Spleen (tissue), 11 donors: ENCODE measurements around the gene STIM1. TPM values are rescaled to one million over a fixed set of nuclear protein-coding genes. Genes with fewer than 3 reads are reported as not detected.
"Not testable (repeated sequence)": the region's sequence is repeated elsewhere in the genome, so short reads cannot be mapped to it uniquely, and the experiment has no call there.

Experiments
- DNase-seq: peaks from one replicate; pipeline ENCODE4 v3.0.0-alpha.2; 2020
- H3K27ac ChIP-seq, 8 donors: fragments of 200-600 bp; sonication (generic) in 7 of 8; 1 replicate in 4 of 8; 2 replicates in 4 of 8; pipeline versions ENCODE4 v1.5.0 to v1.8.0; 2016 to 2021; ENCODE audit warnings: inconsistent platforms in 4 of 8, mild to moderate bottlenecking in 4 of 8, moderate library complexity in 1 of 8
- H3K27me3 ChIP-seq, 7 donors: fragments of 200-600 bp; sonication (generic) in 6 of 7; replicated peaks in 1 of 7; 1 replicate in 4 of 7; 2 replicates in 3 of 7; pipeline versions ENCODE4 v1.5.0 to v1.8.0; 2016 to 2021; ENCODE audit warnings: inconsistent platforms in 3 of 7, mild to moderate bottlenecking in 1 of 7
- H3K36me3 ChIP-seq, 6 donors: fragments of 200-600 bp; sonication (generic) in 5 of 6; 1 replicate in 4 of 6; 2 replicates in 2 of 6; pipeline versions ENCODE4 v1.5.0 to v1.8.0; 2016 to 2021; ENCODE audit warnings: inconsistent platforms in 2 of 6
- H3K4me1 ChIP-seq, 6 donors: fragments of 200-600 bp; sonication (generic) in 5 of 6; 1 replicate in 3 of 6; 2 replicates in 3 of 6; pipeline versions ENCODE4 v1.5.0 to v1.8.0; 2016 to 2021; ENCODE audit warnings: inconsistent platforms in 3 of 6
- H3K4me3 ChIP-seq, 8 donors: fragments of 200-600 bp; sonication (generic) in 7 of 8; 1 replicate in 4 of 8; 2 replicates in 4 of 8; pipeline versions ENCODE4 v1.5.0 to v1.8.0; 2016 to 2021; ENCODE audit warnings: inconsistent platforms in 4 of 8, mild to moderate bottlenecking in 4 of 8, moderate library complexity in 2 of 8
- H3K9me3 ChIP-seq, 8 donors: fragments of 200-600 bp; sonication (generic) in 7 of 8; 1 replicate in 4 of 8; 2 replicates in 4 of 8; pipeline versions ENCODE4 v1.5.0 to v1.8.0; 2016 to 2021; ENCODE audit warnings: inconsistent platforms in 4 of 8
- POLR2A ChIP-seq, 3 donors: fragments of 450-650 bp; IDR thresholded peaks; one replicate each; pipeline ENCODE4 v1.5.1; 2017; ENCODE audit warnings: antibody characterized with exemption in 3 of 3, mild to moderate bottlenecking in 1 of 3
- POLR2AphosphoS5 ChIP-seq, 3 donors: sonication (generic); formaldehyde crosslinking; IDR thresholded peaks; one replicate each; pipeline ENCODE4 v1.5.1; 2017; ENCODE audit warnings: antibody characterized with exemption in 3 of 3
- WGBS, 5 donors: extraction: QIAGEN DNeasy Blood & Tissue Kit in 3 of 5; methylation state at CpG; one replicate each; pipeline versions ENCODE4 v1.1.5 to v1.1.7; 2013 to 2018; 5-methylcytosine and 5-hydroxymethylcytosine counted together
- intact Hi-C: fragments of 100-400 bp; cut with DNase I; formaldehyde crosslinking; loops from one replicate; pipeline ENCODE4 v1.15.0; 2023; ENCODE audit warnings: low total_unique reads
- polyA plus RNA-seq, 3 donors: library from polyadenylated mRNA; stranded (reverse); fragments of 200-250 nt; gene quantifications; one replicate each; pipeline ENCODE4 v1.2.1, GENCODE V29; 2013
- total RNA-seq, 7 donors: library from RNA; depleted of rRNA in 3 of 7; stranded (reverse); fragments of >200 nt in 3 of 7; fragmentation: NEBNext Ultra II Directional in 4 of 7; extraction: Animal tissue kit (Norgen Biotek cat#: 25700) in 4 of 7; gene quantifications; one replicate each; pipeline versions ENCODE4 v1.1.0 to v1.2.1, GENCODE V29; 2016 to 2021
- TF ChIP-seq, protein P1 (sequence below), 11 experiments: fragments of 200-600 bp in 7 of 11; fragments of 450-650 bp in 4 of 11; sonication (generic) in 4 of 11; IDR thresholded peaks in 8 of 11; conservative IDR thresholded peaks in 3 of 11; 1 replicate in 7 of 11; 2 replicates in 4 of 11; pipeline versions ENCODE4 v1.4.0 to v1.8.0; 2016 to 2021; ENCODE audit warnings: antibody characterized with exemption in 11 of 11, inconsistent platforms in 4 of 11, mild to moderate bottlenecking in 1 of 11
- donor health status: healthy with polysubstance abuse.
- donor health status: DM: no; HTN: no; CAD: no; lungs with moderate emphysema.
- donor health status: DM: no; HTN: no; CAD: no.
- donor health status: Bipolar disorder and iron deficiency.
- donor health status: healthy.
- donor health status: DM: no; HTN: no; CAD: no.
- donor health status: DM: yes; HTN: yes; CAD: no.

The STIM1 gene
- total and polyA plus RNA-seq, 10 donors: 13.0 to 85.2 (median 58.0) TPM

DNA sequence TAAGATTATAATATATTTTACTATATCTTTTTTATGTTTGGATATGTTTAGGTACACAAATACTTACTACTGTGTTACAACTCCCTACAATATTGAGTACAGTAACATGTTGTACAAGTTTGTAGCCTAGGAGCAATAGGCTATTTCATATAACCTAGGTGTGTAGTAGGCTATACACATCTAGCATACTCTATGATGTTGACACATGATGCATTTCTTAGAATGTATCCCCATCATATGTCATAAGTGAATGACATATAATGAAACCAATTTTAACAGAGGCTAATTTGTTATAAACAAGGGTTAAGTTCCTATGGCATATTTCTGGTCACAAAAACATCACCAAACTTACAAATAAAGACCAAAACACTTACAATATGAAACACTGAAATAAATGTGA is 152.7 kb downstream of the STIM1 start:
- Histone ChIP-seq H3K27ac (no peak overlapping the region), H3K9me3 (no peaks in the 10 kb centered on the region), H3K4me1 (peaks cover 0 to 26% (median 2%) of the 10 kb centered on the region in 6 donors), H3K36me3 (no peaks in the 10 kb centered on the region), H3K27me3 (no peaks in the 10 kb centered on the region), H3K4me3 (no peak overlapping the region)
- no peak for DNase-seq
- intact Hi-C loops: no loop called here
- TF ChIP-seq POLR2A (IDR thresholded peaks at IDR 0.05) (no peak), POLR2AphosphoS5 (IDR thresholded peaks at IDR 0.05) (no peak)
- TF ChIP-seq, protein P1, sequence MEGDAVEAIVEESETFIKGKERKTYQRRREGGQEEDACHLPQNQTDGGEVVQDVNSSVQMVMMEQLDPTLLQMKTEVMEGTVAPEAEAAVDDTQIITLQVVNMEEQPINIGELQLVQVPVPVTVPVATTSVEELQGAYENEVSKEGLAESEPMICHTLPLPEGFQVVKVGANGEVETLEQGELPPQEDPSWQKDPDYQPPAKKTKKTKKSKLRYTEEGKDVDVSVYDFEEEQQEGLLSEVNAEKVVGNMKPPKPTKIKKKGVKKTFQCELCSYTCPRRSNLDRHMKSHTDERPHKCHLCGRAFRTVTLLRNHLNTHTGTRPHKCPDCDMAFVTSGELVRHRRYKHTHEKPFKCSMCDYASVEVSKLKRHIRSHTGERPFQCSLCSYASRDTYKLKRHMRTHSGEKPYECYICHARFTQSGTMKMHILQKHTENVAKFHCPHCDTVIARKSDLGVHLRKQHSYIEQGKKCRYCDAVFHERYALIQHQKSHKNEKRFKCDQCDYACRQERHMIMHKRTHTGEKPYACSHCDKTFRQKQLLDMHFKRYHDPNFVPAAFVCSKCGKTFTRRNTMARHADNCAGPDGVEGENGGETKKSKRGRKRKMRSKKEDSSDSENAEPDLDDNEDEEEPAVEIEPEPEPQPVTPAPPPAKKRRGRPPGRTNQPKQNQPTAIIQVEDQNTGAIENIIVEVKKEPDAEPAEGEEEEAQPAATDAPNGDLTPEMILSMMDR (IDR thresholded peaks at IDR 0.05 in 8 of 11, conservative IDR thresholded peaks at IDR 0.05 in 3 of 11): no peak

DNA sequence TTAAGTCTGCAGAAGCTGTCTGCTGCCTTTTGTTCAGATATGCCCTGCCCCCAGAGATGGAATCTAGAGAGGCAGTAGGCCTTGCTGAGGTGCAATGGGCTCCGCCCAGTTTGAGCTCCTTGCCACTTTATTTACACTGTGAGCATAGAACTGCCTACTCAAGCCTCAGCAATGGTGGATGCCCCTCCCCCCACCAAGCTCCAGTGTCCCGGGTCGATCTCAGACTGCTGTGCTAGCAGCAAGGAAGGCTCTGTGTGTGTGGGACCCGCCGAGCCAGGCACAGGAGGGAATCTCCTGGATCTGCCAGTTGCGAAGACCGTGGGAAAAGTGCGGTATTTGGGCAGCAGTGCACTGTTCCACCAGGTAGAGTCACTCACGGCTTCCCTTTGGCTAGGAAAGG is 161.1 kb downstream of the STIM1 start:
- H3K27me3 ChIP-seq, H3K9me3 ChIP-seq, H3K36me3 ChIP-seq, DNase-seq, intact Hi-C loops, H3K27ac ChIP-seq, H3K4me3 ChIP-seq: not testable (repeated sequence)
- WGBS, 5 donors: 87 to 97% (median 96%) methylated on average over 6 to 9 of the region's 9 CpGs; no CpG with 5 or more reads in 1 of the 5 donors
- H3K4me1 ChIP-seq: peaks cover 0 to 26% (median 0%) of the 10 kb centered on the region in 6 donors

DNA sequence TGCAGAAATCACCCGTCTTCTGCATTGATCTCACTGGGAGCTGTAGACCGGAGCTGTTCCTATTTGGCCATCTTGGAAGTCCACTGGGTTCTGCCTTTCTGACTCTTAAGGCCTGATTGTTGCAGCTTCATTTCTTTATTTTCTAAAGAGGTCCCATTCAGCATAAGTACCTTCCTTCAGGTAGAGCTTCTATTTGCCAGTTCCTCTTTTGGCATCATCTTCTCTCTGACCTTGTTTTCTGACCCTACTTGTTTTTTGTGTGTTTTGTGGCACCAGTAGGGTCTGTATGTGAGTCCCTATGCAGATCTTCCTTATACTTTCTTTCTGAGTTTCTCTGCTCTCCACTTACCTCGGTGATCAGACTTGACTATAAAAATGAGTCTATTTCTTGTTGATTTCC is 161.7 kb downstream of the STIM1 start:
- WGBS, 5 donors: 88 to 95% (median 89%) methylated on average over 3 of the region's 3 CpGs
- no peaks in the 10 kb centered on the region for H3K27me3 ChIP-seq
- H3K27ac ChIP-seq: no peak overlapping the region
- no peak for DNase-seq
- H3K36me3 ChIP-seq: no peaks in the 10 kb centered on the region
- H3K4me1 ChIP-seq: peaks cover 0 to 26% (median 0%) of the 10 kb centered on the region in 6 donors
- TF ChIP-seq POLR2A (IDR thresholded peaks at IDR 0.05) (no peak), POLR2AphosphoS5 (IDR thresholded peaks at IDR 0.05) (no peak)
- TF ChIP-seq, protein P1 (IDR thresholded peaks at IDR 0.05 in 8 of 11, conservative IDR thresholded peaks at IDR 0.05 in 3 of 11): no peak
- H3K9me3 ChIP-seq: no peaks in the 10 kb centered on the region
- intact Hi-C loops: no loop called here
- H3K4me3 ChIP-seq: no peak overlapping the region

DNA sequence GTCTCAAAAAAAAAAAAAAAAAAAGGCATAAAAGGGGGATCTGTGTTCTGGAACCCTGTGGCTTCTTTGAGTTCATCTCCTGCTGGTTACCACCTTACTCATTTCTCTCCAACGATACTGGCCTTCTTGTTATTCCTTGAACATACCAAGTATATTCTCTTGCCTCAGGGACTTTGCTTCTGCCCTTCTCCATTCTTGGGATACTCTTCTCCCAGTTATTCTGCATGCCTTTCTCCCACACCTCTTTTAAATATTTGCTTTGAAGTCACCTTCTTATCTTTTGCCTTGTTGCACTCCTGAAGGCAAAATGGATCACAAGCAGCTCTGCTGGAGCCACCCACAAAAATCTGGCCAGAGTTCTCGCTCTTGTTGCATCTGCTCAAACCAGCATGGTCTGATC is 163.2 kb downstream of the STIM1 start:
- Histone ChIP-seq H3K4me3 (no peak overlapping the region), H3K27me3 (no peaks in the 10 kb centered on the region), H3K27ac (no peak overlapping the region), H3K36me3 (peaks cover 0 to 15% (median 0%) of the 10 kb centered on the region in 6 donors), H3K9me3 (peaks cover 0 to 6% (median 0%) of the 10 kb centered on the region in 8 donors), H3K4me1 (peaks cover 0 to 22% (median 0%) of the 10 kb centered on the region in 6 donors)
- 90 to 95% (median 92%) methylated on average over 2 of the region's 2 CpGs for WGBS, 5 donors
- intact Hi-C loops: no loop called here
- no peak for DNase-seq
- TF ChIP-seq, protein P1 (IDR thresholded peaks at IDR 0.05 in 8 of 11, conservative IDR thresholded peaks at IDR 0.05 in 3 of 11): no peak
- TF ChIP-seq POLR2AphosphoS5 (IDR thresholded peaks at IDR 0.05) (no peak), POLR2A (IDR thresholded peaks at IDR 0.05) (no peak)

DNA sequence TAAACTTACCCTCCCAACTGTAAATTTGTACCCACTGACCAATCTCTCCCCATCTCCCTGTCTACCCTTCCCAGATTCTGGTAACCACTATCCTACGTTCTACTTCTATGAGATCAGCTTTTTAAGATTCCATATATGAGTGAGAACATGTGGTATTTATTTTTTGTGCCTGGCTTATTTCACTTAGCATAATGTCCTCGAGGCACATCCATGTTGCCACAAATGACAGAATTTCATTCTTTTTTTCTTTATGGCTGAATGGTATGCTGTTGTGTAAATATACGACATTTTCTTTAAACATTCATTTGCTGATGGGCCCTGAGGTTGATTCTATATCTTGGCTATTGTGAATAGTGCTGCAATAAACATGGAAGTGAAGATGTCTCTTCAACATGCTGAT is 164.4 kb downstream of the STIM1 start:
- intact Hi-C loops: no loop called here

More for the DNA sequence above, 164.4 kb downstream of the STIM1 start:
- Histone ChIP-seq H3K27me3 (no peaks in the 10 kb centered on the region), H3K9me3 (peaks cover 0 to 7% (median 0%) of the 10 kb centered on the region in 8 donors), H3K36me3 (peaks cover 0 to 27% (median 1%) of the 10 kb centered on the region in 6 donors), H3K4me1 (peaks cover 0 to 31% (median 0%) of the 10 kb centered on the region in 6 donors), H3K27ac (no peak overlapping the region), H3K4me3 (no peak overlapping the region)
- no peak for DNase-seq
- WGBS, 5 donors: 86 to 93% (median 92%) methylated on average over 3 of the region's 3 CpGs
- TF ChIP-seq POLR2A (IDR thresholded peaks at IDR 0.05) (no peak), POLR2AphosphoS5 (IDR thresholded peaks at IDR 0.05) (no peak)
- TF ChIP-seq, protein P1 (IDR thresholded peaks at IDR 0.05 in 8 of 11, conservative IDR thresholded peaks at IDR 0.05 in 3 of 11): no peak
